Measurements from ENCODE around the gene NUDC.
"Not testable (repeated sequence)": the region's sequence is repeated elsewhere in the genome, so short reads cannot be mapped to it uniquely, and the experiment has no call there.

Gene NUDC

GRCh38 chr1:26921540-26922430 is at the start of gene NUDC:
TSS of gene NUDC (plus strand) at chr1:26921743. CDS start at chr1:26921849, 106 bp downstream.
- Histone ChIP-seq H3K9ac (ENCODE audit: low read length in 2 of 2) (peak within 1 kb of the TSS; percentile 86 to 94), H3K4me3 (ENCODE audit: low read length in 2 of 2) (peak within 1 kb of the TSS; percentile 66 to 93), H3K27me3 (ENCODE audit: control insufficient read depth in 1 of 2, insufficient read depth in 2 of 2, low read length in 2 of 2) (no peaks in the 10 kb centered on the region), H3K27ac (ENCODE audit: low read length) (peak within 1 kb of the TSS; percentile 88), H3K9me3 (ENCODE audit: control insufficient read depth in 2 of 2, low read length in 2 of 2) (no peaks in the 10 kb centered on the region), H3K4me1 (ENCODE audit: control insufficient read depth, insufficient read depth, low read length) (peaks cover 20% of the 10 kb centered on the region), H3K36me3 (ENCODE audit: control insufficient read depth in 2 of 2, insufficient read depth in 2 of 2, low read length in 2 of 2) (peaks cover 11 to 12% of the 10 kb centered on the region in 2 donors)

DNA sequence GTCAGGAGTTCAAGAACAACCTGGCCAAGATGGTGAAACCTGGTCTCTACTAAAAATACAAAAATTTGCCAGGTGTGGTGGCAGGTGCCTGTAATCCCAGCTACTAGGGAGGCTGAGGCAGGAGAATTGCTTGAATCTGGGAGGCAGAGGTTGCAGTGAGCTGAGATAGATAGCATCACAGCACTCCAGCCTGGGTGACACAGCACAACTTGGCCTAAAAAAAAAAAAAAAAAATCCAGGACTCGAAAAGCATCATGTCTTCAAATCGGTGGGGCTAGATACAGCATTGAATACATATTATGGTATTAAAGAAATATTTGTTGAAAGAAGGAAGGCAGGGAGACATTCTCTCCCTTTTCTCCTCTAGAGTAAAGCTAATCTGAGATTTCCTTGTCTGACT is 48.4 kb upstream of the NUDC start:
- not testable (repeated sequence) for H3K27ac ChIP-seq (ENCODE audit: low read length); H3K36me3 ChIP-seq (ENCODE audit: control insufficient read depth in 2 of 2, insufficient read depth in 2 of 2, low read length in 2 of 2); H3K27me3 ChIP-seq (ENCODE audit: control insufficient read depth in 1 of 2, insufficient read depth in 2 of 2, low read length in 2 of 2); H3K9me3 ChIP-seq (ENCODE audit: control insufficient read depth in 2 of 2, low read length in 2 of 2); H3K9ac ChIP-seq (ENCODE audit: low read length in 2 of 2); H3K4me3 ChIP-seq (ENCODE audit: low read length in 2 of 2); H3K4me1 ChIP-seq (ENCODE audit: control insufficient read depth, insufficient read depth, low read length)

GRCh38 chr1:26874896-26875295 is 46.6 kb upstream of the NUDC start:
- H3K9me3 ChIP-seq (ENCODE audit: control insufficient read depth in 2 of 2, low read length in 2 of 2), result no peaks in the 10 kb centered on the region
- peaks cover 4% of the 10 kb centered on the region for H3K4me1 ChIP-seq (ENCODE audit: control insufficient read depth, insufficient read depth, low read length)
- no peak overlapping the region for H3K4me3 ChIP-seq (ENCODE audit: low read length in 2 of 2)
- peaks cover 14 to 15% of the 10 kb centered on the region in 2 donors for H3K36me3 ChIP-seq (ENCODE audit: control insufficient read depth in 2 of 2, insufficient read depth in 2 of 2, low read length in 2 of 2)
- H3K9ac ChIP-seq (ENCODE audit: low read length in 2 of 2), result no peak overlapping the region
- H3K27me3 ChIP-seq (ENCODE audit: control insufficient read depth in 1 of 2, insufficient read depth in 2 of 2, low read length in 2 of 2), result no peaks in the 10 kb centered on the region
- H3K27ac ChIP-seq (ENCODE audit: low read length), result no peak overlapping the region

DNA sequence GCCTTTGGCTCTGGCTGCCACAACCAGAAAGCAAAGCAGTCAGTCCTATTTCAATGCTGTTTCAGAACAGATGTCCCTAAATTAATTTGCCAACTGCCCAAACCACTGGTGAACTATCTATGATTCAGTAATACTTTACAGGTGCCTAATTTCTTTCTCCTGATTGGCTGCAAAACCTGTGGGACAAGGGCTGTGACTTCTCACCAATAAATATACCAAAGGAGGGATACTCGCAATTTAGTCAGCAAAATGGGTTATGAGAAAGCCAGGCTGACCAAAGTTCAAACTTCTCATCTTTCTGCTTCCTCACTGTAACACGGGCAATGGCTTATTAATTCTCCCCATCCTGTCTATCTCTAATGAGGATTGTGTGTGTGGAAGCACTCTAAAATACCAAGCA is 44.2 kb upstream of the NUDC start:
- Histone ChIP-seq H3K27me3 (ENCODE audit: control insufficient read depth in 1 of 2, insufficient read depth in 2 of 2, low read length in 2 of 2) (no peaks in the 10 kb centered on the region), H3K4me1 (ENCODE audit: control insufficient read depth, insufficient read depth, low read length) (peaks cover 4% of the 10 kb centered on the region), H3K27ac (ENCODE audit: low read length) (no peak overlapping the region), H3K9ac (ENCODE audit: low read length in 2 of 2) (peak overlapping the region in 1 of 2 donors; percentile 13), H3K4me3 (ENCODE audit: low read length in 2 of 2) (no peak overlapping the region), H3K36me3 (ENCODE audit: control insufficient read depth in 2 of 2, insufficient read depth in 2 of 2, low read length in 2 of 2) (peaks cover 23 to 27% of the 10 kb centered on the region in 2 donors), H3K9me3 (ENCODE audit: control insufficient read depth in 2 of 2, low read length in 2 of 2) (no peaks in the 10 kb centered on the region)

GRCh38 chr1:26879793-26880192 is 41.8 kb upstream of the NUDC start:
- Histone ChIP-seq H3K4me3 (ENCODE audit: low read length in 2 of 2) (no peak overlapping the region), H3K27ac (ENCODE audit: low read length) (no peak overlapping the region), H3K9ac (ENCODE audit: low read length in 2 of 2) (no peak overlapping the region), H3K9me3 (ENCODE audit: control insufficient read depth in 2 of 2, low read length in 2 of 2) (no peaks in the 10 kb centered on the region), H3K27me3 (ENCODE audit: control insufficient read depth in 1 of 2, insufficient read depth in 2 of 2, low read length in 2 of 2) (no peaks in the 10 kb centered on the region), H3K36me3 (ENCODE audit: control insufficient read depth in 2 of 2, insufficient read depth in 2 of 2, low read length in 2 of 2) (peaks cover 44 to 46% of the 10 kb centered on the region in 2 donors), H3K4me1 (ENCODE audit: control insufficient read depth, insufficient read depth, low read length) (peaks cover 4% of the 10 kb centered on the region)

DNA sequence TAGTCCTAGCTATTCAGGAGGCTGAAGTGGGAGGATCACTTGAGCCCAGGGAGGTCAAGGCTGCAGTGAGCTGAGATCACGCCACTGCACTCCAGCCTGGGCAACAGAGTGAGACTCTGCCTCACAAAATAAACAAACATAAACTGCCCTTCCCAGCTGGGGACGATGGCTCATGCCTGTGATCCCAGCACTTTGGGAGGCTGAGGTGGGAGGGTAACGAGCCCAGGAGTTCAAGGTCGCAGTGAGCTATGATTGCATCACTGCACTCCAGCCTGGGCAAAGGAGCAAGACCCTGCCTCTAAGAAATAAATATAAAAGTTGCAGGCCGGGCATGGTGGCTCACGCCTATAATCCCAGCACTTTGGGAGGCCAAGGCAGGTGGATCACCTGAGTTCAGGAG is 39.9 kb upstream of the NUDC start:
- H3K4me1 ChIP-seq (ENCODE audit: control insufficient read depth, insufficient read depth, low read length); H3K9ac ChIP-seq (ENCODE audit: low read length in 2 of 2); H3K27ac ChIP-seq (ENCODE audit: low read length); H3K4me3 ChIP-seq (ENCODE audit: low read length in 2 of 2); H3K9me3 ChIP-seq (ENCODE audit: control insufficient read depth in 2 of 2, low read length in 2 of 2); H3K27me3 ChIP-seq (ENCODE audit: control insufficient read depth in 1 of 2, insufficient read depth in 2 of 2, low read length in 2 of 2): not testable (repeated sequence)
- H3K36me3 ChIP-seq (ENCODE audit: control insufficient read depth in 2 of 2, insufficient read depth in 2 of 2, low read length in 2 of 2), result peaks cover 57 to 60% of the 10 kb centered on the region in 2 donors

DNA sequence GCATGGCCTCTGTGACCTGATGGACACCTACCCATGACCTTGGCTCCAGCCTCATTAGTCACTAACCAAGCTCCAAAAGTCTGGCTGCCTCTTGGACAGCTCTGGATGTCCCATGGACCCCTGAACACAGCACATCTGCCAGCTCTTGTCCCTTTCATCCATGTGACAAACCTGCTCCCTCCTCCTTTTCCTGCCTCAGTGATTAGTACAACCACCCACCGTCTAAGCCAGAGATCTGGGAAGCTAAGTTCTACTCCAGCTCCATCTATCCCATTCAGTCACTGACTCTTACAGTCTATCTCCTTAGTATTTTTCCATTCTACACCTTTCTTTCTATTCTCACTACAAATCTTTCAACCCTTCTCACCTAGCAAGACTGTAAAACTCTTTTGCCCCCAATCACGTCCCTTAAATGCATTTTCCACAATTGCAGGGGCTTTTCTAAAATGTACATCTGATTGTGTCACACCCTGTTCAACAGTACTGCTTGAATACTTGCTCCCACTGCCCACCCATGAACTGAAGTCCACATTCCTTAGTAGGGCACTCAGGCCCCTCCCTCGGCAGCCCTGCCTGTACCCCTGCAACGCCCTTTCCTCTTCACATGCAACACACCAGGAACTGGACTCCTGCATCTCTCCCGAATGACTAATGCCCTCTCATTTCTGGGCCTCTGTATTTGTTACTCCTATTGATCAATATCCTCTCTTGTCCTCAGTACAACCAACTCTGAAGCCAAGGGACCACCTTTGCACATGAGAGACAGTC is 38.7 kb upstream of the NUDC start:
- H3K4me1 ChIP-seq (ENCODE audit: control insufficient read depth, insufficient read depth, low read length), result peaks cover under 1% of the 10 kb centered on the region
- H3K36me3 ChIP-seq (ENCODE audit: control insufficient read depth in 2 of 2, insufficient read depth in 2 of 2, low read length in 2 of 2), result peaks cover 49 to 61% of the 10 kb centered on the region in 2 donors
- no peaks in the 10 kb centered on the region for H3K27me3 ChIP-seq (ENCODE audit: control insufficient read depth in 1 of 2, insufficient read depth in 2 of 2, low read length in 2 of 2)
- no peak overlapping the region for H3K9ac ChIP-seq (ENCODE audit: low read length in 2 of 2)
- H3K27ac ChIP-seq (ENCODE audit: low read length), result no peak overlapping the region
- H3K9me3 ChIP-seq (ENCODE audit: control insufficient read depth in 2 of 2, low read length in 2 of 2), result no peaks in the 10 kb centered on the region
- H3K4me3 ChIP-seq (ENCODE audit: low read length in 2 of 2), result no peak overlapping the region

GRCh38 chr1:26887125-26887524 is 34.4 kb upstream of the NUDC start:
- Histone ChIP-seq H3K4me3 (ENCODE audit: low read length in 2 of 2) (no peak overlapping the region), H3K36me3 (ENCODE audit: control insufficient read depth in 2 of 2, insufficient read depth in 2 of 2, low read length in 2 of 2) (peaks cover 43 to 52% of the 10 kb centered on the region in 2 donors), H3K9ac (ENCODE audit: low read length in 2 of 2) (no peak overlapping the region), H3K27ac (ENCODE audit: low read length) (no peak overlapping the region), H3K4me1 (ENCODE audit: control insufficient read depth, insufficient read depth, low read length) (peaks cover 18% of the 10 kb centered on the region), H3K27me3 (ENCODE audit: control insufficient read depth in 1 of 2, insufficient read depth in 2 of 2, low read length in 2 of 2) (no peaks in the 10 kb centered on the region), H3K9me3 (ENCODE audit: control insufficient read depth in 2 of 2, low read length in 2 of 2) (no peaks in the 10 kb centered on the region)

GRCh38 chr1:26888231-26888630 is 33.3 kb upstream of the NUDC start:
- Histone ChIP-seq H3K4me3 (ENCODE audit: low read length in 2 of 2) (no peak overlapping the region), H3K27ac (ENCODE audit: low read length) (no peak overlapping the region), H3K27me3 (ENCODE audit: control insufficient read depth in 1 of 2, insufficient read depth in 2 of 2, low read length in 2 of 2) (no peaks in the 10 kb centered on the region), H3K9ac (ENCODE audit: low read length in 2 of 2) (no peak overlapping the region), H3K9me3 (ENCODE audit: control insufficient read depth in 2 of 2, low read length in 2 of 2) (no peaks in the 10 kb centered on the region), H3K36me3 (ENCODE audit: control insufficient read depth in 2 of 2, insufficient read depth in 2 of 2, low read length in 2 of 2) (peaks cover 43 to 52% of the 10 kb centered on the region in 2 donors), H3K4me1 (ENCODE audit: control insufficient read depth, insufficient read depth, low read length) (peaks cover 18% of the 10 kb centered on the region)

- peak within 1 kb of the TSS; percentile 93 for H3K27ac ChIP-seq (ENCODE audit: low read length)
- H3K4me3 ChIP-seq (ENCODE audit: low read length in 2 of 2), result peak within 1 kb of the TSS; percentile 94 to 97
- peaks cover 18% of the 10 kb centered on the region for H3K4me1 ChIP-seq (ENCODE audit: control insufficient read depth, insufficient read depth, low read length)
- no peaks in the 10 kb centered on the region for H3K27me3 ChIP-seq (ENCODE audit: control insufficient read depth in 1 of 2, insufficient read depth in 2 of 2, low read length in 2 of 2)
- peak within 1 kb of the TSS; percentile 84 to 96 for H3K9ac ChIP-seq (ENCODE audit: low read length in 2 of 2)
- peaks cover 41 to 52% of the 10 kb centered on the region in 2 donors for H3K36me3 ChIP-seq (ENCODE audit: control insufficient read depth in 2 of 2, insufficient read depth in 2 of 2, low read length in 2 of 2)
- no peaks in the 10 kb centered on the region for H3K9me3 ChIP-seq (ENCODE audit: control insufficient read depth in 2 of 2, low read length in 2 of 2)
Measured at GRCh38 chr1:26889551-26890466, 31.7 kb upstream of the NUDC start, which contains the start of gene GPN2. TSS of gene GPN2 (minus strand) at chr1:26890283. CDS start at chr1:26890096, 187 bp downstream.

All from stomach smooth muscle (tissue), 2 donors.